ENCODE results near the gene SEL1L3. TPM values are rescaled to one million over a fixed set of nuclear protein-coding genes. Genes with fewer than 3 reads are reported as not detected.

Gene SEL1L3
- total and polyA plus RNA-seq, 9 of the 15 experiments (the other 6 are each of a cell fraction or from before 2014, with no cell fraction given) = 10.0 to 44.3 (median 21.6) TPM

DNA sequence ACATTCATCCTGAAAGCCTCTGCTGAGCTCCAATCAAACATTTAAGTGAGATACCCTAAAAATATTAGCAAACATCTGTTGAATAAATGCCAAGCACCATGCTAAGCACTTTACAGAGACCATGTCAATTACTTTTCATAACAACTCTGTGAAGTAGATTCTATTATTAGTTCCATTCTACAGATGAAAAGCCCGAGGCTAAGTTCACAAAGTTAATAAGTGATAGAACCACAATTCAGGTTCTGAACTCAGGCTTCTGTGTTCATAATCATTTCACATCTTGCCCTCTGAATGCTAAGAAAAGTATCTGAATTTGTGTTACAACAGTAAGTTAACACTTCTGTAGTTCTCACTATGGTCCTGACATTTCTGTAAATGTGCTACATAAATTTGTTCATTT, 27.4 kb downstream of the SEL1L3 start:
- H3K4me3 ChIP-seq = no peak overlapping the region
- H3K4me1 ChIP-seq (replicated peaks in 1 of 2; ENCODE audit: control insufficient read depth in 2 of 2, insufficient read depth in 2 of 2, low read length in 2 of 2) = peaks cover 0 to 5% of the 10 kb centered on the region in 2 experiments; a peak in 2 of 5 replicates
- in situ Hi-C loops (cut with MboI) = no loop called here
- ChIA-PET POLR2A (interaction anchor here (1.2 kb wide), 1 partner anchor 25 kb away, joined by 3 read pairs; no protein-coding TSS in a partner anchor), CTCF (ENCODE audit: low intra/inter-chr PET ratio) (no interaction called here)
- 33% methylated on average over 1 of the region's 1 CpG for WGBS (ENCODE audit: insufficient coverage, low coverage, missing lambda C conversion rate)
- H4K20me1 ChIP-seq (replicated peaks; ENCODE audit: control insufficient read depth, insufficient read depth, low read length) = peaks cover 12% of the 10 kb centered on the region; the same call in 1 of the 2 replicates
- peaks cover 9% of the 10 kb centered on the region; the same call in 2 of the 3 replicates for H3K36me3 ChIP-seq (ENCODE audit: control insufficient read depth, insufficient read depth, low read length)
- no peak for TF ChIP-seq CBFA2T2 (conservative IDR thresholded peaks at IDR 0.05)
- TF ChIP-seq, protein P1, sequence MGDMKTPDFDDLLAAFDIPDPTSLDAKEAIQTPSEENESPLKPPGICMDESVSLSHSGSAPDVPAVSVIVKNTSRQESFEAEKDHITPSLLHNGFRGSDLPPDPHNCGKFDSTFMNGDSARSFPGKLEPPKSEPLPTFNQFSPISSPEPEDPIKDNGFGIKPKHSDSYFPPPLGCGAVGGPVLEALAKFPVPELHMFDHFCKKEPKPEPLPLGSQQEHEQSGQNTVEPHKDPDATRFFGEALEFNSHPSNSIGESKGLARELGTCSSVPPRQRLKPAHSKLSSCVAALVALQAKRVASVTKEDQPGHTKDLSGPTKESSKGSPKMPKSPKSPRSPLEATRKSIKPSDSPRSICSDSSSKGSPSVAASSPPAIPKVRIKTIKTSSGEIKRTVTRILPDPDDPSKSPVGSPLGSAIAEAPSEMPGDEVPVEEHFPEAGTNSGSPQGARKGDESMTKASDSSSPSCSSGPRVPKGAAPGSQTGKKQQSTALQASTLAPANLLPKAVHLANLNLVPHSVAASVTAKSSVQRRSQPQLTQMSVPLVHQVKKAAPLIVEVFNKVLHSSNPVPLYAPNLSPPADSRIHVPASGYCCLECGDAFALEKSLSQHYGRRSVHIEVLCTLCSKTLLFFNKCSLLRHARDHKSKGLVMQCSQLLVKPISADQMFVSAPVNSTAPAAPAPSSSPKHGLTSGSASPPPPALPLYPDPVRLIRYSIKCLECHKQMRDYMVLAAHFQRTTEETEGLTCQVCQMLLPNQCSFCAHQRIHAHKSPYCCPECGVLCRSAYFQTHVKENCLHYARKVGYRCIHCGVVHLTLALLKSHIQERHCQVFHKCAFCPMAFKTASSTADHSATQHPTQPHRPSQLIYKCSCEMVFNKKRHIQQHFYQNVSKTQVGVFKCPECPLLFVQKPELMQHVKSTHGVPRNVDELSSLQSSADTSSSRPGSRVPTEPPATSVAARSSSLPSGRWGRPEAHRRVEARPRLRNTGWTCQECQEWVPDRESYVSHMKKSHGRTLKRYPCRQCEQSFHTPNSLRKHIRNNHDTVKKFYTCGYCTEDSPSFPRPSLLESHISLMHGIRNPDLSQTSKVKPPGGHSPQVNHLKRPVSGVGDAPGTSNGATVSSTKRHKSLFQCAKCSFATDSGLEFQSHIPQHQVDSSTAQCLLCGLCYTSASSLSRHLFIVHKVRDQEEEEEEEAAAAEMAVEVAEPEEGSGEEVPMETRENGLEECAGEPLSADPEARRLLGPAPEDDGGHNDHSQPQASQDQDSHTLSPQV (IDR thresholded peaks at IDR 0.05) = no peak
- no peak for TF ChIP-seq EZH2 (IDR thresholded peaks at IDR 0.05; ENCODE audit: borderline replicate concordance, low read depth, low read length)
- no peak for TF ChIP-seq PPARD (CRISPR knock-in tag; IDR thresholded peaks at IDR 0.05)
- TF ChIP-seq MEIS2 (IDR thresholded peaks at IDR 0.05; ENCODE audit: partially characterized antibody) = no peak
- TF ChIP-seq RFX1 (IDR thresholded peaks at IDR 0.05) = no peak
- TF ChIP-seq TBP (optimal IDR thresholded peaks at IDR 0.05; ENCODE audit: low read depth, low read length) = no peak
- TF ChIP-seq, protein P2, sequence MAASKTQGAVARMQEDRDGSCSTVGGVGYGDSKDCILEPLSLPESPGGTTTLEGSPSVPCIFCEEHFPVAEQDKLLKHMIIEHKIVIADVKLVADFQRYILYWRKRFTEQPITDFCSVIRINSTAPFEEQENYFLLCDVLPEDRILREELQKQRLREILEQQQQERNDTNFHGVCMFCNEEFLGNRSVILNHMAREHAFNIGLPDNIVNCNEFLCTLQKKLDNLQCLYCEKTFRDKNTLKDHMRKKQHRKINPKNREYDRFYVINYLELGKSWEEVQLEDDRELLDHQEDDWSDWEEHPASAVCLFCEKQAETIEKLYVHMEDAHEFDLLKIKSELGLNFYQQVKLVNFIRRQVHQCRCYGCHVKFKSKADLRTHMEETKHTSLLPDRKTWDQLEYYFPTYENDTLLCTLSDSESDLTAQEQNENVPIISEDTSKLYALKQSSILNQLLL (CRISPR knock-in tag; IDR thresholded peaks at IDR 0.05; ENCODE audit: borderline replicate concordance) = no peak
- TF ChIP-seq IRF2 (CRISPR knock-in tag; IDR thresholded peaks at IDR 0.05) = no peak
- TF ChIP-seq RFX5 (IDR thresholded peaks at IDR 0.05; ENCODE audit: low read depth, low read length) = no peak
- TF ChIP-seq HNRNPL (IDR thresholded peaks at IDR 0.05; ENCODE audit: low read depth, low read length) = no peak
- H3K27me3 ChIP-seq (ENCODE audit: control insufficient read depth in 2 of 2, insufficient read depth in 2 of 2, low read length in 2 of 2) = no peaks in the 10 kb centered on the region
- FAIRE-seq (no peak), ATAC-seq (no peak), DNase-seq (ENCODE audit: extremely low read depth in 1 of 4, low spot score in 3 of 4) (no peak)
- 0 out of 3 replicates have a peak, but pooled peaks cover under 1% of the 10 kb centered on the region for H3K79me2 ChIP-seq (ENCODE audit: control insufficient read depth, insufficient read depth, low read length)
- BruUV-seq (replicated peaks) = no TSS peak
- H3K9me3 ChIP-seq (replicated peaks; ENCODE audit: control insufficient read depth, insufficient read depth, low read depth, low read length) = no peaks in the 10 kb centered on the region
- no peak overlapping the region for H3K27ac ChIP-seq (ENCODE audit: extremely low read depth, low read depth, low read length)
- H3K9me1 ChIP-seq (ENCODE audit: control insufficient read depth, insufficient read depth, low read length) = no peaks in the 10 kb centered on the region
- H2AFZ ChIP-seq (ENCODE audit: low read depth, low read length) = no peak overlapping the region
- no peak overlapping the region for H3K9ac ChIP-seq (ENCODE audit: insufficient read depth in 1 of 2, low read depth in 2 of 2, low read length in 2 of 2)
- intact Hi-C loops (cut with micrococcal nuclease) = no loop called here
- no peak overlapping the region for H3K4me2 ChIP-seq (ENCODE audit: insufficient read depth, low read length)
